GM21723 (cell line): ENCODE results near the gene FTO.
"Not testable (repeated sequence)": the region's sequence is repeated elsewhere in the genome, so short reads cannot be mapped to it uniquely, and the experiment has no call there.

ENCODE experiments used
- ATAC-seq: cut with Tn5 transposase; IDR thresholded peaks from one replicate; pipeline ENCODE4 v1.9.1; 2021; ENCODE audit warnings: mild to moderate bottlenecking, moderate library complexity; ENCODE audit not compliant: unreplicated experiment

FTO gene

DNA sequence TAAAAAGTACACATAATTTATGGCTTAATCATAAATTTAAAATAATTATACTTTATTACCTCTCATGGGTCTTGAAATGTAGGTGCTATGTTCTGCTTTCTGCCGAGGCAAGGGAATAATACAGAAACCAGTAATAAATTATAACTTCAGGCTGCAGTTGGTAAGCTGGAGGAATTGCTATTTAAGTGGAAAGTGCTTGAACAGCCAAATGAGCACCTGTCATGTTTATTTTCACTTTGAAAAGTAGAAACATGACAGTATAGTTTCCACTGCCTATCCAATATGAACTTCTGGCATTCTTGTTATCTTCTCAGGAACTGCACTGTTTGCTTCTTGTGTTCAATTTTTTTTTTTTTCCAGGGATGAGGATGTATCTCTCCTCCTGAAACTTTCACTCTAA lies 146.0 kb downstream of the FTO start:
- peak; percentile 48 for ATAC-seq

DNA sequence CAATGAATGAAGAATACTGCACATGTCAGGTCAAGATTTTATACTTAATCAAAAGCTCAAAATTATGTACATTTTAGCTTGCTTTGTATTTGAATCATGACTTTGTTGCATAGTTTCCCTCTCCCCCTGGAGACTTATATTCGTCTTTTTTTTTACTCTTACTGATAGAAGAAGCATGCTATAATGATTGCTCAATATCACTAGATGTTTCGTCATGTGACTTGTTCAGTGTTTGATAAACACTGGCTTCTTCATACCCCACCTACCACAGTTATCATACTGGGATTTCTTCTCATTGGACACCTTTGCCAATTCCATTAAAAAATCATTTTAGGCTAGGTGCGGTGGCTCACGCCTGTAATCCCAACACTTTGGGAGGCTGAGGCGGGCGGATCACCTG lies 148.7 kb downstream of the FTO start:
- ATAC-seq = no peak

DNA sequence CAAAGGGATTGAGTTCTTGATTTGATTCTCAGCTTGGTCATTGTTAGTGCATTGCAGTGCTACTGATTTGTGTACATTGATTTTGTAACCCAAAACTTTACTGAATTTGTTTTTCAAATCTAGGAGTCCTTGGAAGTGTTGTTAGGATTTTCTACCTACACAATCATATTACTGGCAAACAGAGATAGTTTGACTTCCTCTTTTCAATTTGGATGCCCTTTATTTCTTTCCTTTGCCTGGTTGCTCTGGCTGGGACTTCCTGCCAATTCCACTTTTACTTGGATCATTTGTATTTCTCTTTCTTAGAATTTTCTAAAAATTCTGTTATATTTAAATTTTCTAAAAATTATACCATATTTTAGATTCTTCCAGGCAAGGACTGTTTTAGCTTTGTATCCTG lies 151.1 kb downstream of the FTO start:
- no peak for ATAC-seq

DNA sequence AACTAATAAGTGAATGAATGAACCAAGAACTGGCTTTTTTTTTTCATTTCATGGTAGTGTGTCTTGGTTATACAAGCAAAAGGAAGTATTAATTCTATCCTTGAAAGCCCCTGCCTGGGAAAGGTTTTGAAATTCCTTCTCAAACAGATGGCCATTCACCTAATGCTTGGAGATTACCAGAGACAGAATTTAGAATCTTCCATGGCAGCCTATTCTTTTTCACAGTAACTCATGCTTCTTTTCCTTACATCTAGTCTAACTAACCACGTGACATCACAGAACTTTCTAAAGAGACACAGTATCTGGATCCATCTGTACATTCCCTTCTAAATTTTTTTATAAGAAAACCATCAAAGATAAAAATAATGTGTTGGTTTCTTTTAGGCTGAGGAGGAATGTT lies 151.6 kb downstream of the FTO start:
- no peak for ATAC-seq

DNA sequence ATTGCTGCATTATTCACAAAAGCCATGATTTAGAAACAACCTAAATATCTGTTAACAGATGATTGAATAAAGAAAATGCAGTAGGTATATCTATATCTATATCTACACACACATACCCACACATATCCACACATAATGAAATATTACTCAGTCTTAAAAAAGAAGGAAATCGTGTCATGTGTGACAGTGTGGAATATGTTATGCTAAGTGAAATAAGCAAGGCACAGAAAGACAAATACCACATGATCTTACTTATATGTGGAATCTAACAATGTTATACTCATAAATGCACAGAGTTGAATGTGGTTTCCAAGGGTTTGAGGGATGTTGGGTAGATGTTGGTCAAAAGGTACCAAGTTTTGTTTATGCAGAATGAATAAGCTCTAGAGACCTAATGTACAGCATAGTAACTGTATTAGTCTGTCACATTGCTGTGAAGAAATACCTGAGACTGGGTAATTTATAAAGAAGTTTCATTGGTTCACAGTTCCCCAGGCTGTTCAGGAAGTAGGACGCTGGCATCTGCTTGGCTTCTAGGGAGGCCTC lies 156.1 kb downstream of the FTO start:
- ATAC-seq = no peak

DNA sequence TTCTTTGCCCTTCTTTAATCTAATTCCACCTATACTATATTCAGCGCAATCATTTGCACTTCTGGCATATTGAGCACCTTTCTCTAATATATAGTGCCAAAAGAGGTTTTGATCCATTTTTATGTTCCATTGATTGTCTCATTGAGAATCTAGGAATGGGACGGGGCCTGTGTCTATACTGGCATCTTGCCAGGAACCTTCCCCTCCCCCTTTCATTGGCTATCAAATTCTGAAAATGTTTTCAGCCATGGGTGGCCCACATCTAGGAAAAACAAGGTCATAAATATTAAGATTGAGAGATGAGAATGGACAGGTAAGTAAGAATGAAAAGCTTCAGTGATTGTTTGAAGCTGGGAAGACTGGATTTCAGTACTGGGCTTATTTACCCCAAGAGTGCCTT lies 159.9 kb downstream of the FTO start:
- no peak for ATAC-seq

DNA sequence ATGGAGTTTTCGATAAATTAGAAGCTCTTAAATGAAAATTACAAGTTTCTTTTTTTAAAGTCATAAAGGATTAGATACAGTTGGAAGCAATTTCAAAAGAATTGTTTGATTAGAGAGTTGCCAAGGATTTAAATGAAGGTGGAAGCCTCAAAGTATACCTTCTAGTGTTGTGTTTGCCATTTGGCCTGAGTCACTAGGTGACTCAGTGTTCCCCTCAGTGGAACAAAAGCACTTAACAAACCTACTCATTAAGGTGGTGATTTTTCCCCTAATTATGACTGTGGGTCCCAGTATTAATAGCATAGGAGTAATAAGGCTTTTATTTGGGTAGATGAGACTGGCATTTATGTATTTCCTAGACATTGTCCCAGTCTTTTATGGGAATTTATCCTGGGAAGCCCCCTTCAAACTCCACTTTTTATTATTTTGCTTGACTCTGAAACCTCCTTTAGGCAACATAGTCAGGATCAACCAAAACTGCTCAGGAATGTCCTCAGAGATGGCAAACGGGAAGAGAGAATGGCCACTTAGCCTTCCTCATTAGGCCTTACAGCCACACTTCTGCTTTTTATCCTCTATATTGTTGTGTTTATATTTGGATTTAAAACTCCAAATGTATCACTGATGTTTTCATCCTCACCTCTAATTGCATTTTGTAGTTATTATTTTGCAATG lies 161.0 kb downstream of the FTO start:
- no peak for ATAC-seq

DNA sequence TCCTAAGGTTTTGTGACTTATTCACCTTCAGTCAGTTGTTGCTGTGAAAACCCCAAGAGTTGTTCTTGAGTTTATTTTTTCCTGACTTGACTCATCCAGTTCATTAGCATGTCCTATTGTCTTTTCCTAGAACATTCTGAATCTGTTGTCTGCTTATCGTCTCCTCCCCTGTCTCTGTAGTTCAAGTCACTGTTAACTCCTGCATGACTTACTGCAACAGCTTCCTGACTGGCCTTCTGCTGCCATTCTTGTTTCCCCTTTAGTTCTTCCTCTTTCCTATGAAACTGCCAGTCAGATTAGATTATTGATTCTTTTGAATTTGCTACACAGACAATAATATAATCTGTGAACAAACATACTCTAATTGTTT lies 161.5 kb downstream of the FTO start:
- ATAC-seq = no peak

DNA sequence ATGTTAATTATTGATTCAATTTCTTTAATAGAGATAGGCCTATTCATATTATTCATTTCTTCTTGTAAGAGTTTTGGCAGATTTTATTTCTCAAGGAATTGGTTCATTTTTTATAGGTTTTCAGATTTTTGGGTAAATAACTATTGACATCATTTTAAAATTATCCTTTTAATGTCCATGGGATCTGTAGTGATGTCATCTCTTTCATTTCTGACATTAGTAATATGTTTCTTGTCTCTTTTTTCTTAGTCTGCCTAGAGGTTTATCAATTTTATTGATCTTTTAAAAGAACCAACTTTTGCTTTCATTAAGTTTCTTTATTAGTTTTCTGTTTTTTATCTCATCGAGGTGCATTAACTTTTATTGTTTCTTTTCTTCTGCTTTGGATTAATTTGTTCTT lies 162.6 kb downstream of the FTO start:
- ATAC-seq = no peak

DNA sequence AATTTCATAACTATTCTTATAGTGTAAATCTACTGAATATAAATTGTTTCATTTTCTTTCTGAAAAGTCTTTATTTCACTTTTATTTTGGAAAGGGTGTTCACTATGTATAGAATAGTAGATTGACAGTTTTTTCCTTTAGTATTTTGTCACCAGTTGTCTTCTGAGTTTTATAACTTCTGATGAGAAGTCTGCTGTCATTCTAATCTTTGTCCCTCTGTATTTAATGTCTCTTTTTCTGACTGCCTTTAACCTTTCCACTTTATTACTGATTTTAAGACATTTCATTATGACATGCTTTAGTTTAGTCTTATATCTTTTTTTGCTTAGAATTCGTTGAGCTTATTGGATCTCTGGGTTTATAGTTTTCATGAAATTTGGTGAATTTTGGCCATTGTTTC lies 166.9 kb downstream of the FTO start:
- ATAC-seq = no peak

DNA sequence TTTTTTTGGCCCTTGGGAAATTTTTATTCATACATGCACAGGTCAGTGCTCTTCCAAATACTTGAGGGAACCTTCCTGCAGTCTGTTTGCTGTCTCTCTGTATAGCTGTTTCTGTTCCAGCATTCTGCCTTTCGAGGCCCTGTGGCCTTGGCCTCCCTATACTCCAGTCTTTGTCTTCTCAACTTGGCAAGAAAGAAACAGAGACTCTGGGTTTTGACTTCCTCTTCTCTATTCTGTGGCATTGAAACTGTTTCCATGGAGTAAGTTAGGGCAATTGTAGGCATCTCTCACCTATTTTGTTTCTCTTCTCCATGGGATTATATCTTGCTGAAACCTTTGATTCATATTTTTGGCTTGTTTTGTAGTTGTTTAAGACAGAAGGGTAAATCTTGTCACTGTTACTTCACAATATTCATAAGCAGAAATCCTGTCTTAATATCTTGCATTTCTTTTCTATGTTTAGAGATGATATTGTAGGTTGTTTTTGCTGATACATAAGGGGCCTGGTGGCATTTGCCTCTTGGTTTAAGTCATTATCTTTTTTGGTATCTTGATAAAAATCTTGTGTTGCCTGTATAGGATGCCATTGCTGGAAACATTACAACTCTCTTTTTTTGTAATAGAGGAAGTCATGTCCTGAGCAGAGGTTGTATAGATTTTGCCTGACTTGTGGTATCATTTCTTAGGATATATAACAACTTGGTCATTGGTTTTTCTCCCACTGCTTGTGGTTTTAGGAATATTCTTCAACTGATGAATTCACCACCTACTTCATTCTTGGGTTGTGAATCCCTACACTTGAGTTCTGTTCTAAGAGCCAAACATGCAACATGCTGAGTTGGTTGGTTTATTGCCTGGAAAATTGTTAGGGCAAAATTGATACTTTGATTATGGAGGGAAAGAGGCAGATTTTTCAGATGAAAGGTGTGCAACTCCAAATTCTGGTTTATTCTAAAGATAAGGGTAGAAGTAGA lies 168.6 kb downstream of the FTO start:
- no peak for ATAC-seq

DNA sequence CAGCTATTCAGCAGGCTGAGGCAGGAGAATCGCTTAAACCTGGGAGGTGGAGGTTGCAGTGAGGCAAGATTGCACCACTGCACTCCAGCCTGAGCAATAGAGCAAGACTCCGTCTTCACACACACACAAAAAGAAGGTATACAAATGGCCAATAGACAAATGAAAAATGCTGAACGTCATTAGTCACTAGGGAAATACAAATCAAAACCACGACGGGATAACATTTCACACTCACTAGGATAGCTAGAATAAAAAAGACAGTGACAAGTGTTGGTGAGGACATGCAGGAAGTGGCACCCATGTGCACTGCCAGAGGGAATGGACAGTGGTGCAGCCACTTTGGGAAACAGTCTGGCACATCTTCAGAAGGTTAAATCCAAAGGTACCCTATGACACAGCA lies 172.9 kb downstream of the FTO start:
- no peak for ATAC-seq

DNA sequence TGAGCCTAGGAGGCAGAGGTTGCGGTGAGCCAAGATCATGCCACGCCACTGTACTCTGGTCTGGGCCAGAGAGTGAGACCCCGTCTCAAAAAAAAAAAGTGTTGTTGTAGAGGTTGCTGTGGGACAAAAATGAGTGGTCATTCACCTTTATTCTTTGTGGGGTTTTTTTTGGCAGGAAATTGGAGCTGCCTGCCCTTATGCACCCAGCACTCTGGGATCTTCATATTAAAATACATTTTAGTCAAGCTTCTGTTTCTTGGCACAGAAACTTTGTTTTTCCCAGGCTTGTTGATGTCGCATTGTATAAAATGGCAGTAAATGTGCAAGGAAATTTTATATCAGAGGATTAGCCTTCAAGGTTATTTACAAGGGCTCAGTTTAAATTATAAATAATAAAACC lies 174.3 kb downstream of the FTO start:
- ATAC-seq = no peak

DNA sequence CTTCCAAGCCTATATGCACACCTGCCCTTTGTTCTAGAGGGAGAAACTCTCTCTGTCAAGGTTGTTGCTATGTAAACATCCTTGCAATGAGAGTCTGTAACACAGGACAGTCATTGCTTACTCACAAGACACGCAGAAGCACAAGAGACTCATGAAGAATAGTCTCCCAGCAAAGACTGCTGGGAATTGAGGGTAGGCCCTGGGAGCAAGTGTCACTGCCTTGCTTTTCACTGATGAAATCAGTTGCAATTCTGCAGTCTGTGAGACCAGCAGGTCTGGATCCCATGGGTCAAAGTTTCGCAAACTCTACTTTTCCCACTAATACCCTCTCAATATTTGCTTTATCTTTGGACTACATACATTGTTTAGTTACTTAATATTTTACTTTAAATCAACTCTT lies 177.4 kb downstream of the FTO start:
- ATAC-seq = no peak

DNA sequence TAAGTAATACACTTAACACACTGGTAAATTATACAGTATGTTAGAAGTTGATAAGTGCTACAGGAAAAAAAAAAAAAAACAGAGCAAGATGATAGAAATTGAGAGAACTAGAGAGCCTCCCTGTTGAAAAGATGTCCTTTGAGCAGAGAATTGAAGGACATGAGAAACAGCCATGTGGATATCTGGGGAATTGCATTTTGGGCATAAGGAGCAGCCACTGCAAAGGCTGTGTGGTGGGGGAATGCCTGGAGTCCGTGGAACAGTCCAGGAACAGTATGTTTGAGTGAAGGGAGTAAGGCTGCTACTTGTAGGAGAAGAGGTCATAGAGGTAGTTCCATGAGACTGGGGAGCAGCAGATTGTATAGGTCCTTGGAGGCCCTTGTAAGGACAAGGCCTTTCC lies 178.4 kb downstream of the FTO start:
- no peak for ATAC-seq

DNA sequence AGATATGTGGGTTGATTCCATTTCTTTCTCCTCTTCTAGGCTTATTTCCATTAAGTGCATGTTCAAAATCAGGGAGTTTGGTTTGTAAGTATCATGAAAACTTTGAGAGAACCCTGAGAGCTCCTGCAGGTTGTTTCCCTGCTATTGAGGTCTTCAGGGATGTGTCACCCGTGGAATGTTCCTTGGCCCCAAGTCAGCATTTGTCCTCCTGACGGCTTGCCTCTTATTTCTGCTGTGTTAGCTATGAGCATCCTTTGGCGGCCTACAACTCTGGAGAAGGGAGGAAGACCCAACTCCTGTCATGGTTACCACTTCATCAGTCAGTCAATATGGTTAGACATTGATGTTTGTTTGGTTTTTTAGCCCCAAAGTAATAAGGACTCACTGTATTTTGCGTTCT lies 180.8 kb downstream of the FTO start:
- no peak for ATAC-seq

DNA sequence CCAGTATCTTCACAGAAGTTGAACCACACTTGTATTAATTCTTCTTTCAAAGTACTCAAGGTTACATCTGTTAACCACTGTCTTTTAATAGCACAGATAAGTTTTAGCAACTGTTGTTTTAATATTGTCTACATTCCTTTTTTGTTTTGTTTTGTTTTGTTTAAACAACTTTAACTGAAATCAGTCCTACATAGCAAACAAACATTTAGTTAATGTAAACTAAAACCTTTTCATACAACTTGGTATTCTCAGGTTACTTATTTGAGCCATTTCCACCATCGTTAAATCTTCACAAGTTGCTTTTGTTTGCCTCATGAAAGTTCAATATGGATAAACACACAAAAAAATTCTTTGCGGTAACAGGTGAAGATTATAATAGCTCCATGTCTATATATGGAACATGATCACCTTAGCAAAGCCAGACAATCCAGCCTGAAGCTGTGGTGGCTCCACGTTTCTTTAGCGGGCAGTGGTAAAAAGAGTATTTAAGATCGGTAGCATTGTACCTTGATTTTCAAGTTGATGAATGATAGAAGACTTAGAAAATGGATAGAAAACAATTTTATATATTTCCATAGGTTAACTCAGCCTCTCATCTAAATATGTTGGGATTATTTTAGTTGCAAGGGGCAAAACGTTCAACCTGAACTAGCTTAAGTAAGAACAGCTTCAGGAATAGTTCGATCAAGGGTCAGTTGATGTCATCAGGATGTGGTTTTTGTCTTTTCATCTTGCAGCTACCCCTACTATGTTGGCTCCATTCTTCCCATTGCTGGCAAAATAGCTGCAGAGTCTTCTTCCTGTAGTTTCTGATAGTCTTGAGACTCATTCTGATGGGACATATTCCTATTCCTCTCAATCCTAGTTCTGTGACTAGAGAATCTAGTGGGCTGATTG lies 182.8 kb downstream of the FTO start:
- no peak for ATAC-seq

DNA sequence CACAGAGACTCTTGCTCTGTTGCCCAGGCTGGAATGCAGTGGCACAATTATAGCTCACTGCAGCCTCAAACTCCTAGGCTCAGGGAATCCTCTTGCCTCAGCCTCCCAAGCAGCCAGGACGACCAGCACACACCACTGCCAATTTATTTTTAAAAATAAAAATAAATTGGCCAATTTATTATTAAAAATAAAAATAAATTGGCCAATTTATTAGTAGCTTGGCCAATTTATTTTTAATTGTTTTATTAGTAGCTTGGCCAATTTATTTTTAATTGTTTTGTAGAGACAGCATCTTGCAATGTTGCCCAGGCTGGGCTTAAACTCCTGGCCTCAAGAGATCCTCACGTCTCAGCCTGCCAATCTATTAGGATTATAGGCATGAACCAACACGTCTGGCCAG lies 184.3 kb downstream of the FTO start:
- ATAC-seq = no peak

DNA sequence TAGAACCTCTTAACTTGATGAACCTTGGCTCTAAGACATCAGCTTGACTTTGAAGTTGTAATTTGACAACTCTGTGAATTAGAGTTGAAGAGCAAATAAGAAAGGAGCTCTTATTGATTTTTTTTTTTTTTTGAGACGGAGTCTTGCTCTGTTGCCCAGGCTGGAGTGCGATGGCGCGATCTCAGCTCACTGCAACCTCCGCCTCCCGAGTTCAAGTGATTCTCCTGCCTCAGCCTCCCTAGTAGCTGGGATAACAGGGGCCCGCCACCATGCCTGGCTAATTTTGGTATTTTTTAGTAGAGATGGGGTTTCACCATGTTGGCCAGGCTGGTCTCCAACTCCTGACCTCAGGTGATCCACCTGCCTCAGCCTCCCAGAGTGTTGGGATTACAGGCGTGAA lies 186.9 kb downstream of the FTO start:
- ATAC-seq = not testable (repeated sequence)

DNA sequence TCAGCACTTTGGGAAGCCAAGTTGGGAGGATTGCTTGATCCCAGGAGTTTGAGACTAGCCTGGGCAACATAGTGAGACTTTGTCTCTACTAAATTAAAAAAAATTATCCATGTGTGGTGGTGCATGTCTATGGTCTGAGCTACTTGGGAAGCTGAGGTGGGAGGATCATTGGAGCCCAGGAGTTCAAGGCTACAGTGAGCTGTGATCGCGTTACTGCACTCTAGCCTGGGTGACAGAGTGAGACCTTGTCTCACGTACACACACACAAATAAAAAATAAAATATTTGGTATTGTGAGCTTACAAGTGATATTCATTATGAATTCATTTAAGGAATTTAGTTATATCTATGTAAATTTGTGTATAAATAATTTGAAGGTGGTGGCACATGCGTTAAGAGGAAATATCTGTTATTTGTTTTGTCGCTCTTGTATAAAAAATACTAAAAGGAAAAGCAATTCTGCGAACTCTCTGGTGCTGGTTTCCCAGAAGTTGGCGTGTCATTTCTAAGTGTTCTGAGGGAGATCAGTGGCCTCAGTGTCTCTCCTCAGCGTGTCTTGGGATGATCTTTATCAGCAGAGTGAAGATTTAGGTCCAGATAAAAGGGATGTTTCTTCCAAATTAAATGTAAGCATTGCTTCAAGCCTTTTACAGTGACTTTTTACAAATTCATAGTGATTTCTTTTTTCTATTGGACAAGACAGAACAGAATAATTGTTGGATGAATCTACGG lies 187.6 kb downstream of the FTO start:
- ATAC-seq = no peak
